ENCODE results near the gene CACNB2.
"Not testable (repeated sequence)": the region's sequence is repeated elsewhere in the genome, so short reads cannot be mapped to it uniquely, and the experiment has no call there.

The CACNB2 gene

GRCh38 chr10:18162021-18162627, 21.9 kb downstream of the CACNB2 start:
- H3K27ac Mint-ChIP-seq, result no peak overlapping the region
- H3K4me3 Mint-ChIP-seq, result no peak overlapping the region
- H3K27me3 Mint-ChIP-seq, result no peaks in the 10 kb centered on the region
- no peak for ATAC-seq
- peaks cover 7% of the 10 kb centered on the region for H3K9me3 Mint-ChIP-seq
- H3K4me1 Mint-ChIP-seq, result no peaks in the 10 kb centered on the region
- H3K36me3 Mint-ChIP-seq, result no peaks in the 10 kb centered on the region

GRCh38 chr10:18164093-18164492, 23.9 kb downstream of the CACNB2 start:
- no peaks in the 10 kb centered on the region for H3K4me1 Mint-ChIP-seq
- no peak overlapping the region for H3K4me3 Mint-ChIP-seq
- H3K27me3 Mint-ChIP-seq, result no peaks in the 10 kb centered on the region
- H3K36me3 Mint-ChIP-seq, result no peaks in the 10 kb centered on the region
- ATAC-seq, result no peak
- no peak overlapping the region for H3K27ac Mint-ChIP-seq
- peaks cover 7% of the 10 kb centered on the region for H3K9me3 Mint-ChIP-seq

GRCh38 chr10:18164748-18165361, 24.6 kb downstream of the CACNB2 start:
- H3K4me1 Mint-ChIP-seq, result no peaks in the 10 kb centered on the region
- H3K27me3 Mint-ChIP-seq, result no peaks in the 10 kb centered on the region
- H3K9me3 Mint-ChIP-seq, result peaks cover 7% of the 10 kb centered on the region
- no peaks in the 10 kb centered on the region for H3K36me3 Mint-ChIP-seq
- no peak overlapping the region for H3K4me3 Mint-ChIP-seq
- no peak overlapping the region for H3K27ac Mint-ChIP-seq
- no peak for ATAC-seq

- Mint-ChIP-seq H3K27me3 (no peaks in the 10 kb centered on the region), H3K9me3 (no peaks in the 10 kb centered on the region), H3K27ac (no peak overlapping the region), H3K4me1 (no peaks in the 10 kb centered on the region), H3K4me3 (no peak overlapping the region), H3K36me3 (no peaks in the 10 kb centered on the region)
- ATAC-seq, result no peak
Observed at GRCh38 chr10:18178854-18179483, 38.7 kb downstream of the CACNB2 start.

GRCh38 chr10:18179891-18180290, 39.7 kb downstream of the CACNB2 start:
- H3K9me3 Mint-ChIP-seq, result no peaks in the 10 kb centered on the region
- H3K36me3 Mint-ChIP-seq, result no peaks in the 10 kb centered on the region
- no peak for ATAC-seq
- H3K4me1 Mint-ChIP-seq, result no peaks in the 10 kb centered on the region
- no peaks in the 10 kb centered on the region for H3K27me3 Mint-ChIP-seq
- H3K4me3 Mint-ChIP-seq, result no peak overlapping the region
- no peak overlapping the region for H3K27ac Mint-ChIP-seq

GRCh38 chr10:18181382-18181781, 41.2 kb downstream of the CACNB2 start:
- not testable (repeated sequence) for H3K9me3 Mint-ChIP-seq, H3K27ac Mint-ChIP-seq, H3K27me3 Mint-ChIP-seq, H3K4me1 Mint-ChIP-seq, H3K36me3 Mint-ChIP-seq, H3K4me3 Mint-ChIP-seq, ATAC-seq

GRCh38 chr10:18185621-18186020, 45.4 kb downstream of the CACNB2 start:
- Mint-ChIP-seq H3K27ac (no peak overlapping the region), H3K9me3 (peaks cover 5% of the 10 kb centered on the region), H3K36me3 (no peaks in the 10 kb centered on the region), H3K4me1 (no peaks in the 10 kb centered on the region), H3K4me3 (no peak overlapping the region), H3K27me3 (no peaks in the 10 kb centered on the region)
- no peak for ATAC-seq

- H3K9me3 Mint-ChIP-seq, result peaks cover 2% of the 10 kb centered on the region
Observed at GRCh38 chr10:18190840-18191239, 50.6 kb downstream of the CACNB2 start.

GRCh38 chr10:18194634-18195033, 54.4 kb downstream of the CACNB2 start:
- H3K27ac Mint-ChIP-seq, result no peak overlapping the region
- H3K36me3 Mint-ChIP-seq, result no peaks in the 10 kb centered on the region

More at GRCh38 chr10:18190840-18191239, 50.6 kb downstream of the CACNB2 start:
- Mint-ChIP-seq H3K4me1 (no peaks in the 10 kb centered on the region), H3K36me3 (no peaks in the 10 kb centered on the region), H3K4me3 (no peak overlapping the region), H3K27me3 (no peaks in the 10 kb centered on the region), H3K27ac (no peak overlapping the region)
- ATAC-seq, result no peak

GRCh38 chr10:18195060-18195799, 55.0 kb downstream of the CACNB2 start:
- Mint-ChIP-seq H3K27me3 (no peaks in the 10 kb centered on the region), H3K4me1 (no peaks in the 10 kb centered on the region), H3K9me3 (no peaks in the 10 kb centered on the region), H3K4me3 (no peak overlapping the region), H3K27ac (no peak overlapping the region), H3K36me3 (no peaks in the 10 kb centered on the region)
- no peak for ATAC-seq

More at GRCh38 chr10:18194634-18195033, 54.4 kb downstream of the CACNB2 start:
- H3K4me3 Mint-ChIP-seq, result no peak overlapping the region
- H3K9me3 Mint-ChIP-seq, result no peaks in the 10 kb centered on the region
- no peaks in the 10 kb centered on the region for H3K4me1 Mint-ChIP-seq
- H3K27me3 Mint-ChIP-seq, result no peaks in the 10 kb centered on the region
- ATAC-seq, result no peak

GRCh38 chr10:18196806-18197550, 56.8 kb downstream of the CACNB2 start:
- Mint-ChIP-seq H3K36me3 (no peaks in the 10 kb centered on the region), H3K27me3 (no peaks in the 10 kb centered on the region), H3K4me1 (no peaks in the 10 kb centered on the region), H3K27ac (no peak overlapping the region), H3K4me3 (no peak overlapping the region), H3K9me3 (no peaks in the 10 kb centered on the region)
- ATAC-seq, result no peak

GRCh38 chr10:18197706-18198105, 57.5 kb downstream of the CACNB2 start:
- no peak for ATAC-seq
- Mint-ChIP-seq H3K27me3 (no peaks in the 10 kb centered on the region), H3K9me3 (no peaks in the 10 kb centered on the region), H3K36me3 (no peaks in the 10 kb centered on the region), H3K4me3 (no peak overlapping the region), H3K27ac (no peak overlapping the region), H3K4me1 (no peaks in the 10 kb centered on the region)

GRCh38 chr10:18201877-18202276, 61.7 kb downstream of the CACNB2 start:
- Mint-ChIP-seq H3K27me3 (no peaks in the 10 kb centered on the region), H3K9me3 (no peaks in the 10 kb centered on the region), H3K4me1 (no peaks in the 10 kb centered on the region), H3K27ac (no peak overlapping the region), H3K4me3 (no peak overlapping the region), H3K36me3 (no peaks in the 10 kb centered on the region)
- no peak for ATAC-seq

GRCh38 chr10:18202680-18203460, 62.6 kb downstream of the CACNB2 start:
- Mint-ChIP-seq H3K4me1 (no peaks in the 10 kb centered on the region), H3K27me3 (no peaks in the 10 kb centered on the region), H3K36me3 (no peaks in the 10 kb centered on the region), H3K4me3 (no peak overlapping the region), H3K9me3 (no peaks in the 10 kb centered on the region), H3K27ac (no peak overlapping the region)
- ATAC-seq, result no peak
